GM21447 (cell line): ENCODE data around the gene LHX1.

ENCODE experiments used
- ATAC-seq: cut with Tn5 transposase; IDR thresholded peaks from one replicate; pipeline ENCODE4 v1.9.1; 2021; ENCODE audit not compliant: unreplicated experiment

The LHX1 gene

GRCh38 chr17:36921095-36921851 is 16.0 kb upstream of the LHX1 start:
- no peak for ATAC-seq

DNA sequence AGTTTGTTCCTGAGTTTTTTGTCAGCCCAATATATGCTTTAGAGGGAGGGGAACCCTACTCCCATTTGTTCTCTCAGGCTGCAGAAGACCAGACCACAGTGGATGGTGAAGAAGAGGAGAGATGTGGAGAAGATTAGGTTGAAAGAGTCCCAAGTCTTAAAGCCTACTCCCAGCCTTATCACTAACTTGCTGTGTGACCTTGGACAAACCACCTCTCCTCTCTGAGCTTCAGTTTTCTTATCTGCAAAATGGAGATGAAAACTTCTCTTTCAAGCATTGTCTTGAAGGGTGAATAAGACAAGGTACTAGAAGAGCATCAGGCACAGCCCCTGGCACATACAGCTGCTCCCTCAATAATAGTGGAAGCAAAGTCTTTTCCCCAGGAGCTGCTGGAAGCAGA is 15.1 kb upstream of the LHX1 start:
- ATAC-seq = no peak

- no peak for ATAC-seq
These were observed 13.5 kb upstream of the LHX1 start for GRCh38 chr17:36923814-36924221.

- ATAC-seq = no peak
These were observed 11.0 kb upstream of the LHX1 start for GRCh38 chr17:36926226-36926625.

- ATAC-seq = no peak
These were observed 10.6 kb upstream of the LHX1 start for GRCh38 chr17:36926701-36927100.

DNA sequence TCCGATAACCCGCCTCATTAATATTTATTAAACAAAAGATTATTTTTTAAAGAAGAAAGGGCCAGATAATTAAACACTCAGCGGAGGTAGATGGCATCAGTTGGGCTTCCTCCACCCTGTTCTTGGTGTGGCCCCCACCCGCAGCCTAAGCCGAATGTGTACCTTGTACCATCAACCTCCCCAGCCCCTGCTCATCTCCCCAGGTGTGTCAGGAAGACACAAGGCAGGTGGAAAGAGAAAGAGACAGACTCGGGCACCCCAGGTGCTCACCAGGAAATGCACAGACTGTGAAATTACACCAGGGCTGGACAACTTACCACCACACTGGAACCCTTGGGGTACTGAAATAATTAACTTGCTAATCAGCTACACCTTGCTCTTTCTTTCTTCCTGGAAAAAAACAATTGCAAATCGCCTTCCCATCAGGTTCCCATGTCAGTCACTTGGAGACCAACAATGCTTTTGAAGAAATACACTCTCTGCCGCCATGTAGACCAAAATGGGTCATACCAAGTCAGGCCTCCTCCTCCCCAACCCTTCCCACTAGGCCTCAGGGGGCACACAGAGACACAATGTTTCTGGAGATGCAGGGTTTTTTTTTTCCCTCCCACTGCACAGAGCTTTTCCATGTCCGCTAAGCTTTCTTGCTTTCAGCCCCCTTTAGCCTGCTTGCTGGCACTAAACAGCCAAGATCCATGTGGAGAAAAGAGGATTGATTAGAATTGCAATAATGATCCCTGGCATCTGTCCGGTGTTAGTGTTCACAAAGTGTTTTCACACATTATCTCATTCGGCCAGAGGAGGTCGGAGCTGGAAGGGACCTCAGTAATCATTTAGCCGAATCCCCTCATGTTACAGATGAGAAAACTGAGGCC is 8.6 kb upstream of the LHX1 start:
- no peak for ATAC-seq

DNA sequence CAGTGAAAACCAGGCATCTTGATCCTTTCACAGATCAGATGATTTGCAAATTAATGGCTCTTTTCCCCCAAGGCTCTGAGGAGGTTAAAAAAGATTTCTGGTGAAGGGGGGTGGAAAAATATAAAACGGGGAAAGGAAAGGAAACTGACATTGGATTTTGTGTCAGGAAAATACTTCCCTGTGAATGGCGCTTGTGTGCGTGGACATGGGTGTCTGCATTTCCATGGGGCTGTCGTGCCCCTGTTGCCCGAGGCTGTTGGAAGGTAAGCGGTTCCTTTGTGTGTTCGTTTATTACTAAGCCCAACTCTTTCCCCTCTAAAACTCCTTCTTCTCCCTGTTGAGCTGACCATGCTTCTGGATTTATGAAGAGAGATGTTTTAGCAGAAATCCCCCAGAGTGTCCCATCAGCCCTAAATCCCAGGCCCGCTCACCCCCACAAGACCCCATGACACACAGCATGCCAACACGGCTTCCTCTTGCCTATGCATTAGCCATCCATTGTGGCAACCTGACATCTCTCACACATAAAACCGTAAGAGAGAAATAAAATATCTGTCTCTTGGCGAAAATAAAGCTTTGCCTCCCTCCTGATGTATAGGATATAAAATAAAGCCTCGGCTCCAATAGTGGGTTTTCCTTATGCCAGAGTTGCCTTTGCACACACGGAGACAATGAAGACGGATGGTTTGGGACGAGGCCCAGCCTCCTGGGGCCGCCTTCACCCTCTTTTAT is 7.3 kb upstream of the LHX1 start:
- ATAC-seq = no peak

DNA sequence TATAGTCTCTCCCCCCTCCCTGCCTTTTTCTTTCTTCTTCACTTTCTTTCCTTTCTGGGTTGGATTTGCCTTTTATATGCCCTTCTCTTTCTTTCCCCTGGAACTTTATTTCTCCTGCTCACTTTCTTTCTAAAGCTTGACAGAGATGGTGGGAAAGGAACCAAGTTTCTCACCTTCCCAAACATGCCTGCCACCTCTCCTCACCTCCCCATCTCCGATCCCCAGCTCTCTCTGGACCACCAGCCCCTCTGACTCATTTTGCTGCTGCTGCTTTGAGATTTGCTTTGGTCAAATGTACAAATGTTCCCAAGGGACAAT is 6.7 kb upstream of the LHX1 start:
- ATAC-seq = no peak

- no peak for ATAC-seq
These were observed 6.1 kb upstream of the LHX1 start for GRCh38 chr17:36931096-36931696.

DNA sequence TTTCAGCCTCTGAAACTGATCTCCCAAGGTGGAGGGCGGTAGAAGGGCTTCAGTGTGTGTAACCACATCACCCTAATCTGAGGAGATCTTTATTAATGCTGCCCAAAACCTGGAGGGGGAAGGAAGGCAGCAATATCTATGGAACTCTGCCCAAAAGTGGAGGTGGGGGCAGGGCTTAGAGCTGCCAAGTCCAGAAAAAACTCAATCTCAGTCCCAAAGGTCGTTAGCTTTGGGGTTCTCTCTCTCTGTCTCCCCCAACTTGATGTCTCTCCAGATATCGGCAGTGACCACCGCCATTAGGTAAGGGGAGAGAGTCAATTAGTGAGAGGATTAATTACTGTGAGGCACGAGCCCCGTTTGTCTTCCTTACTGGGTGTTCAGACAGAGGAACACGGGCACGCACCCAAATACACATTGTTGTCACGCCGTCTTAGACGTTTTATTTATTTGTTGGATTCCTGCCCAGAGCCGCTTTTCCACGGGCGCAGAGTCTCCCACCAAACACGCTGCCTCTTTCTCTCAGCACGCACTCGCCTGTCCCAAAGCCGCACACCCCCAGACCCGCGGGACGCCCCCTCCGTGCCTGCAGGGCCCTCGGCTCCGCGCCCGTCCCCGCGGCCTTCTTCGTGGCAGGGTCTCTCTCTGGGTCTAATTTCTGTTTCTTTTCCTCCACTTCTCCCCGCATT is 5.4 kb upstream of the LHX1 start:
- ATAC-seq = no peak

DNA sequence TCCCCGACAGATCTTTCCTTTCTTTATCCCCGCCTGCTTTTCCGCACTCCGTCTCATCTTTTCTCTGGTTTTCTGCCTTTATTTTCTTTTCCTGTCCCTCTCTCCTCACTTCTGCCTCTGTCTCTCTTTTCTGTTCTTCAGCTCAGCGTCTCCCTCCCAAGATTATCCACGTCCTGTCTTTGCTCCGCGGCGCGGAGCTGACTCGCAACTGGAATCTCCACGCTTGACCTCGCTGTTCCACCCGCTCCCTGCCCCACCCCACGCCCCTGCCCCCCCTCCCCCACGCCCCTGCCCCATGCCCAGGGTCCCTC is 4.9 kb upstream of the LHX1 start:
- ATAC-seq = no peak

DNA sequence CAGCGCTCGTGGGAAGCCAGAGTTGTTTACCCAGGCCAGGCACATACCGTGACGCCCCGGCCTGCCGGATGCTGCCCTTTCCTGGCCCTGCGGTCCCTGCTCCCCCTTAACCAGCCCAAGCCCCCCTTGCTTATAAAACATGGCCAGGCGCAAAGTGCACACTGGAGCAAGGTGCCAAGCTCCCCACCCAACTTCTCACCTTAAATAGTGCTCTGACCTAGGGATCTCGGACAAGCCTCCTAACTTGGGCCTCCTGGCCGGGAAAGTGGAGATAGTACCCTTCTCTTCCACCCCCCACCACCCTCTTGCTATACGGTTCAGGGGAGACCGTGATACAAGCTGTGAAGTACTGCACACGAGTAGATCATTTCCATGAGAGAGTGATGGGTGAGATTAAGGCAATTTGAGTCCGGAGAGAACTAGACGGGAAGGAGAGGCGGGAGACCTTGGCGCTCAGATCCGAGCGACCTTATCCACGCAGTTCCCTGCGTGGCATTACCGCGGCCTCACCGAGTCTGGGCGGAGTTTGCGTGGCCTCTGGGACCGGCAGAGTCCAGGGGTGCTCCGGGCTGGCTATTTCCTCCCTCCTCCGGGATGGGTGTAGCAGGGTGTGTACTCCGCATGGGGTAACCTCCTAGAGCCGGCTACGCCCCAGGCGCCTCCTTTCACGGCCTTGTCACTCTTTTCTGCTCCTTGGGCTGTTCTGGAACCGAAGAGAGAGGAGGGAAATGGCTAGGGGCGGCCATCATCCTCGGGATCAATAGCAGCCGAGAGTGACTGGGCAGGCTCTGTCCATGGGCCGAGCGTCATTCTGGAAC is 4.4 kb upstream of the LHX1 start:
- ATAC-seq = no peak

- no peak for ATAC-seq
These were observed 3.6 kb upstream of the LHX1 start for GRCh38 chr17:36933512-36934143.

DNA sequence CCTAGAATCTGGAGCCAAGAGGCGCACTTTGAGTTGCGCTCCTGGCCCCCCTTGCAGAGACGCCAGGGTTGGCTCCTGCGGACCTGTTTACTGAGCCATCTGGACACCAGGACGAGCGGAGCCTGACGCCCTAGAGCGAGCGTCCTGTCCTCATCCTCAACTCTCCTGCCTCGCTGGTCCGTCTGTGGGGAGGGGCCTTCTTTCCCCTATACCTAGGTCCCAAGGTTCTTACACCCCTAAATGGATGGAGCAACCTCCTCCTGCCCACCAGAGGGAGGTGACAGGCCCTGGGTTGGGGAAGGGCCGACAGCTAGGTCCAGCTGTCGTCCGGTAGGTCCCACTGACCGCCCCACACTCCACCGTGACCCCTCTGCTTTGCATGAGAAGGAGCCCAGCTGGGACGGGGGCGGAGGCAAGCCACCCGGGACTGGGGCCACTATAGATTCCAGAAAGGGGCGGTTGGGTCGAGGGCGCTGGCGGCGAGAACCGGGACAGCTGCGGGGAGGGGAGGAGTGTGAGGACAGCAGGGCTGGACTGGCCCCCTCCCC is 3.1 kb upstream of the LHX1 start:
- ATAC-seq = no peak

DNA sequence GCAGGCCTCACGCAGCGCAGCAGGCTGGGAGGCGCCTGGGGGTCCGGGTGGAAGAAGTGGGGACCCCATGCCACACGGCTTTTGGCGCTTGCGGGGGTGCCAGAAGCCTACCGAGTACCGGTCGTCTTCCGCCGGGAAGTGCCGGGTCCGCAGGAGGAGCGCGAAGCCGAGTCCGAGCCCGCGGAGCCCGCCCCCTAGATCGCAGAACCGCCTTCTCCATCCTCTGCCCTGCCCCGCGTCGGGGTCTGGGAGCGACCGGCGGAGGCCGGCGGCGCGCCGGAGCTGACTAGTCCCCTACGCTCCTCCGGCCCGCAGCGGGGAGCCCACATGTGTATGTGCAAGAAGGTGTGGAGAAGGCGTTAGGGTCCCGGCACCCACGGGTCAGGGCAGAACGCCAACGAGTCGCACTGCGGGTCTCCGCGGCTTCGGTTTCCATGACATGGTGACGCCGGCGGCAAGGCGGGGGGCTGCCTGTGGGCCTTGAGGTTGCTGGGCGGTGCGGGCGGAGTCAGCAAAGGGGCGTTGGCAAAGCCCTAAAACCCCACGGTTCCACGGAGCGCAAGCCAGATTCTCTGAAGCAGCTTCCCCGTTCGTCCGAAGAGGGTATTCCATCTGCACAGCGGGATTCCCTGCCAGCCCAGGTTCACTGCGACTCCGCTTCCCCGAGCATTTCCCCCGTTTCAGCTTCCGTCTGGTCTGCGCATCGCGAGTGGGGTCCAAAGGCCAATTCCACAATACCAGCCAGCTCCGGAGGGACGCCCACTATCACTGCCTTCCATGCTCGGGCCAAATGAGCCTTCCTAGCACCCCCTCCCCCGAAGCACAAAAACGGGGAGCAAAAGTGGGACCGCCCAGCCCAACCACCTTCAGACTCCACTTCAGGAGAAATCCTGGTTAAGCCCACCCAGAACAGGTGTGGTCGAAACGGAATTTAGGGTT is 2.3 kb upstream of the LHX1 start:
- ATAC-seq = no peak

DNA sequence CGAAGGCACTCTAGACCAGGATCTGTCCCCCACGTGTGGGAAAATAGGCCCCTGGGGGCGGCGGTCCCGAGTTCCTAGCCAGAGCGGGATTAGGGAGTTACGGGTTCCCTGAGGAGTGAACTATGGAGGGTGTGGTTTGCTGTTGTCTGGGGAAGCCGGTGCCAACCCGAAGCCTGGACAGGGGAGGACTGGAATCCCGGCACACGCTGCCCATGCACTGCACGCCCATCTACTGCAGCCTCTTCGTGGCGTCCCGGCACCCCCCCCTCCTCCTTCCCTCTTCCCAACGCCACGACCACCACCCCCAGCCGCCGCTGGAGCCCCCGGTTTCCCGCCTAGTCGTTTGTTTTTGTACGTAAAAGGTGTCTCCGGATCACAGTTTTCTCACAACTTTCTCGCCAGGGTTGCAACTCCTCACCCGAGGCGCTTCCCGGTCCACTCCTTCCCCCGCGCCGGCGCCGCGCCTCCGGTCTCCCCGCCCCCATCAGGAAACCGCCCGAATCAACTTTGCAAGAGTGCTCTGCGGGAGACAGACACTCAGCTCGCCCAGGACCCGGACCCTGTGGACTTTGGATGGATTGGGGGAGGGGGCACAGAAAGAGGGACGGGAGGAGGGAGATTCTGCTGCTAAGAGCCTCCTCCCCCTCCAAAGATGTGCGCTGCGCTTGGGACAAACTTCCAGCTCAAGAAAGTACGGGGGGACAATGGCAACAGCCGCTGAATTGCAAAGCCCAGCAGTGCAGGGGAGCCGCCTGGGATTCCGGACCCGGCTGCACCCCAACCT is 1.4 kb upstream of the LHX1 start:
- no peak for ATAC-seq

DNA sequence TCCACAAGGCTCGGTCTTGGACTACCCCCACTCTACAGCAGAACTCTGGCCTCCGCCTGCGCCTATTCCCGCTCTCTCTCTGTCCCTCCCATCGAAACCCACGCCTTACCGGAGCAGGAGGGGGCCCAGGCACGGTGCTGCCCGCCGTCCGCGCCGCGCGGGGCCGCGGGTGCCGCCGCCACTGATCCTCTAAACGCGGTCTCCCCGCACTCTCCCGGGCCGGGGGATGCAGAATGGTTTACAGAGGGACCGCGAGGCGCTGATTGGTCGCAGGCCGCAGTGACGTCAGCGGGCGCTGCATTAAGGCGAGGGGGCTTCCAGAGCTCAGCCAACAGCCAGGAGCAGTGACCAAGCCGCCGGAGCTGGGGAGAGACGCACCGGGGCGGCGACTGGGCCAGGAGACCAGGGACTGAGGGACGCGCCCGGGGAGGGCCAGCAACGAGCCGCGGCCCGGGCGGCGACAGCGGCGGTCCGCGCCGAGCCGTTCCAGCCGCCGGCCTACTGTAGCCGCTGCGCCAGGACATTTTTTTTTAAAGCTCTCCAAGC is 747 bp upstream of the LHX1 start:
- ATAC-seq = no peak
